Gastrocnemius medialis (tissue), 4 donors: Measurements from ENCODE around the gene DZIP1L. TPM values are rescaled to one million over a fixed set of nuclear protein-coding genes. Genes with fewer than 3 reads are reported as not detected.

Experiments used
- ATAC-seq, 2 donors: fragments of 150-250 bp; one replicate each; pipeline ENCODE4 v1.9.1; 2016
- DNase-seq, 2 donors: peaks; one replicate each; pipeline ENCODE4 v3.0.0-alpha.2; 2019
- H3K27ac ChIP-seq, 4 donors: fragments of 200-600 bp; sonication (generic); 1 replicate in 1 of 4; 2 replicates in 3 of 4; pipeline ENCODE4 v1.5.1; 2016 to 2018; ENCODE audit warnings: mild to moderate bottlenecking in 2 of 4, moderate library complexity in 1 of 4
- H3K27me3 ChIP-seq, 3 donors: fragments of 200-600 bp; sonication (generic) in 2 of 3; 1 replicate in 1 of 3; 2 replicates in 2 of 3; pipeline versions ENCODE4 v1.5.1 to v1.6.0; 2016 to 2019; ENCODE audit warnings: mild to moderate bottlenecking in 1 of 3, moderate library complexity in 1 of 3
- H3K36me3 ChIP-seq, 2 donors: fragments of 200-600 bp; sonication (generic) in 1 of 2; one replicate each; pipeline ENCODE4 v1.5.1; 2017 to 2018
- H3K4me1 ChIP-seq, 2 donors: fragments of 200-600 bp; sonication (generic) in 1 of 2; one replicate each; pipeline ENCODE4 v1.5.1; 2016 to 2017; ENCODE audit warnings: mild to moderate bottlenecking in 2 of 2
- H3K4me3 ChIP-seq, 4 donors: fragments of 200-600 bp; sonication (generic) in 3 of 4; 1 replicate in 1 of 4; 2 replicates in 3 of 4; pipeline ENCODE4 v1.5.1; 2016 to 2019; ENCODE audit warnings: mild to moderate bottlenecking in 2 of 4
- H3K9me3 ChIP-seq, 3 donors: fragments of 200-600 bp; sonication (generic) in 2 of 3; 1 replicate in 1 of 3; 2 replicates in 2 of 3; pipeline ENCODE4 v1.5.1; 2016 to 2019
- CTCF ChIP-seq, 5 experiments: fragments of 450-650 bp in 3 of 5; fragments of 200-600 bp in 2 of 5; sonication (generic) in 2 of 5; IDR thresholded peaks in 4 of 5; conservative IDR thresholded peaks in 1 of 5; 1 replicate in 4 of 5; 2 replicates in 1 of 5; pipeline ENCODE4 v1.5.1; 2016 to 2019; ENCODE audit warnings: antibody characterized with exemption in 5 of 5, mild to moderate bottlenecking in 3 of 5, moderate library complexity in 3 of 5
- POLR2A ChIP-seq, 2 donors: fragments of 450-650 bp; IDR thresholded peaks; one replicate each; pipeline ENCODE4 v1.6.1; 2017; ENCODE audit warnings: antibody characterized with exemption in 2 of 2, mild to moderate bottlenecking in 2 of 2, moderate library complexity in 2 of 2
- in situ Hi-C, 4 donors: fragments of 200-750 bp; cut with MboI; loops; one replicate each; pipeline versions ENCODE4 v1.15.0 to v1.8.0; 2017; ENCODE audit warnings: low sequenced_read_pairs in 4 of 4
- intact Hi-C: fragments of 100-400 bp; cut with DNase I; formaldehyde crosslinking; loops from one replicate; pipeline ENCODE4 v1.15.1; 2023; ENCODE audit warnings: low total_unique reads
- total RNA-seq, 4 donors: library from RNA; depleted of rRNA; stranded (reverse); fragments of >200 nt; gene quantifications; one replicate each; pipeline versions ENCODE4 v1.1.0 to v1.2.3, GENCODE V29; 2016

Gene DZIP1L
- total RNA-seq, 4 donors from 2014 or later, result 1.1 to 3.3 (median 1.5) TPM

GRCh38 chr3:138046085-138046484 is 69.3 kb downstream of the DZIP1L start:
- intact Hi-C loops, result no loop called here
- H3K27ac ChIP-seq, result no peak overlapping the region
- no peaks in the 10 kb centered on the region for H3K4me1 ChIP-seq
- H3K4me3 ChIP-seq, result no peak overlapping the region
- no peaks in the 10 kb centered on the region for H3K9me3 ChIP-seq
- H3K27me3 ChIP-seq, result no peaks in the 10 kb centered on the region
- in situ Hi-C loops, result no loop called here
- no peaks in the 10 kb centered on the region for H3K36me3 ChIP-seq
- ATAC-seq (no peak), DNase-seq (no peak)
- no peak for TF ChIP-seq CTCF (IDR thresholded peaks at IDR 0.05 in 4 of 5, conservative IDR thresholded peaks at IDR 0.05 in 1 of 5)
- no peak for TF ChIP-seq POLR2A (IDR thresholded peaks at IDR 0.05)

- no peak for ATAC-seq
- H3K4me3 ChIP-seq, result no peak overlapping the region
- in situ Hi-C loops (no loop called here), intact Hi-C loops (no loop called here)
- H3K9me3 ChIP-seq, result no peaks in the 10 kb centered on the region
- no peaks in the 10 kb centered on the region for H3K4me1 ChIP-seq
- no peaks in the 10 kb centered on the region for H3K36me3 ChIP-seq
- H3K27ac ChIP-seq, result no peak overlapping the region
- no peak for DNase-seq
- no peak for TF ChIP-seq POLR2A (IDR thresholded peaks at IDR 0.05)
- no peak for TF ChIP-seq CTCF (IDR thresholded peaks at IDR 0.05 in 4 of 5, conservative IDR thresholded peaks at IDR 0.05 in 1 of 5)
- no peaks in the 10 kb centered on the region for H3K27me3 ChIP-seq
These were observed 72.0 kb downstream of the DZIP1L start for GRCh38 chr3:138043266-138044029.

- H3K4me3 ChIP-seq, result no peak overlapping the region
- no peaks in the 10 kb centered on the region for H3K36me3 ChIP-seq
- no peaks in the 10 kb centered on the region for H3K9me3 ChIP-seq
- no peaks in the 10 kb centered on the region for H3K27me3 ChIP-seq
- intact Hi-C loops, result no loop called here
- no peaks in the 10 kb centered on the region for H3K4me1 ChIP-seq
- no peak for TF ChIP-seq POLR2A (IDR thresholded peaks at IDR 0.05)
- no peak for ATAC-seq
- H3K27ac ChIP-seq, result no peak overlapping the region
- in situ Hi-C loops, result no loop called here
- DNase-seq, result no peak
These were observed 73.4 kb downstream of the DZIP1L start for GRCh38 chr3:138042043-138042442.

GRCh38 chr3:138038725-138039462 is 76.5 kb downstream of the DZIP1L start:
- no peak overlapping the region for H3K4me3 ChIP-seq
- DNase-seq (no peak), ATAC-seq (no peak)
- no peaks in the 10 kb centered on the region for H3K27me3 ChIP-seq
- in situ Hi-C loops (no loop called here), intact Hi-C loops (no loop called here)
- H3K27ac ChIP-seq, result no peak overlapping the region
- no peaks in the 10 kb centered on the region for H3K36me3 ChIP-seq
- no peaks in the 10 kb centered on the region for H3K4me1 ChIP-seq
- TF ChIP-seq CTCF (IDR thresholded peaks at IDR 0.05 in 4 of 5, conservative IDR thresholded peaks at IDR 0.05 in 1 of 5), result no peak
- TF ChIP-seq POLR2A (IDR thresholded peaks at IDR 0.05), result no peak
- H3K9me3 ChIP-seq, result no peaks in the 10 kb centered on the region

GRCh38 chr3:138036572-138036971 is 78.8 kb downstream of the DZIP1L start:
- ATAC-seq, result no peak
- H3K4me3 ChIP-seq, result no peak overlapping the region
- no peaks in the 10 kb centered on the region for H3K36me3 ChIP-seq
- intact Hi-C loops, result no loop called here
- no peaks in the 10 kb centered on the region for H3K9me3 ChIP-seq
- H3K27me3 ChIP-seq, result no peaks in the 10 kb centered on the region
- TF ChIP-seq POLR2A (IDR thresholded peaks at IDR 0.05) (no peak), CTCF (IDR thresholded peaks at IDR 0.05 in 4 of 5, conservative IDR thresholded peaks at IDR 0.05 in 1 of 5) (no peak)
- in situ Hi-C loops, result no loop called here
- DNase-seq, result no peak
- H3K4me1 ChIP-seq, result no peaks in the 10 kb centered on the region
- no peak overlapping the region for H3K27ac ChIP-seq
